Measurements from ENCODE around the gene MRTFA.
"Not testable (repeated sequence)": the region's sequence is repeated elsewhere in the genome, so short reads cannot be mapped to it uniquely, and the experiment has no call there.

MRTFA gene

GRCh38 chr22:40625794-40626193 is 10.7 kb downstream of the MRTFA start:
- not testable (repeated sequence) for DNase-seq

- DNase-seq = not testable (repeated sequence)
Observed at GRCh38 chr22:40625281-40625680, 11.2 kb downstream of the MRTFA start.

GRCh38 chr22:40624770-40625169 is 11.7 kb downstream of the MRTFA start:
- no peak for DNase-seq

GRCh38 chr22:40621309-40622151 is 15.0 kb downstream of the MRTFA start:
- no peak for DNase-seq

- DNase-seq = no peak
Observed at GRCh38 chr22:40620464-40621046, 16.0 kb downstream of the MRTFA start.

- DNase-seq = no peak
Observed at GRCh38 chr22:40618400-40618799, 18.1 kb downstream of the MRTFA start.

- no peak for DNase-seq
Observed at GRCh38 chr22:40616578-40616977, 19.9 kb downstream of the MRTFA start.

GRCh38 chr22:40613067-40613466 is 23.5 kb downstream of the MRTFA start:
- DNase-seq = no peak

- no peak for DNase-seq
Observed at GRCh38 chr22:40612291-40612751, 24.2 kb downstream of the MRTFA start.

- DNase-seq = no peak
Observed at GRCh38 chr22:40611606-40612005, 24.9 kb downstream of the MRTFA start.

- no peak for DNase-seq
Observed at GRCh38 chr22:40610329-40610850, 26.1 kb downstream of the MRTFA start.

GRCh38 chr22:40609216-40609615 is 27.3 kb downstream of the MRTFA start:
- DNase-seq = no peak

GRCh38 chr22:40607506-40607905 is 29.0 kb downstream of the MRTFA start:
- no peak for DNase-seq

- DNase-seq = no peak
Observed at GRCh38 chr22:40606306-40606705, 30.2 kb downstream of the MRTFA start.

- no peak for DNase-seq
Observed at GRCh38 chr22:40605761-40606160, 30.8 kb downstream of the MRTFA start.

GRCh38 chr22:40603088-40603605 is 33.4 kb downstream of the MRTFA start:
- DNase-seq = no peak

GRCh38 chr22:40602231-40602630 is 34.3 kb downstream of the MRTFA start:
- DNase-seq = no peak

- no peak for DNase-seq
Observed at GRCh38 chr22:40599731-40600130, 36.8 kb downstream of the MRTFA start.

GRCh38 chr22:40598712-40599111 is 37.8 kb downstream of the MRTFA start:
- not testable (repeated sequence) for DNase-seq

- no peak for DNase-seq
Observed at GRCh38 chr22:40597526-40598430, 38.7 kb downstream of the MRTFA start.

GRCh38 chr22:40595497-40596234 is 40.9 kb downstream of the MRTFA start:
- DNase-seq = no peak

- DNase-seq = no peak
Observed at GRCh38 chr22:40594924-40595323, 41.6 kb downstream of the MRTFA start.
